Osteocyte (in vitro differentiated cells): ENCODE results near the gene RARB. TPM values are rescaled to one million over a fixed set of nuclear protein-coding genes. Genes with fewer than 3 reads are reported as not detected.

Experiments
- DNase-seq: peaks from one replicate; pipeline ENCODE4 v3.0.0; 2021; ENCODE audit warnings: mixed read lengths; ENCODE audit not compliant: unreplicated experiment; ENCODE audit errors: extremely low spot score
- H3K27ac Mint-ChIP-seq: one replicate; pipeline ENCODE4 v1.8.0; 2021; ENCODE audit warnings: mild to moderate bottlenecking, mixed read lengths; ENCODE audit not compliant: unreplicated experiment
- H3K27me3 Mint-ChIP-seq: one replicate; pipeline ENCODE4 v1.8.0; 2021; ENCODE audit warnings: mixed read lengths; ENCODE audit not compliant: unreplicated experiment
- H3K36me3 Mint-ChIP-seq: one replicate; pipeline ENCODE4 v1.8.0; 2021; ENCODE audit warnings: mixed read lengths; ENCODE audit not compliant: unreplicated experiment
- H3K4me1 Mint-ChIP-seq: one replicate; pipeline ENCODE4 v1.8.0; 2021; ENCODE audit warnings: mixed read lengths; ENCODE audit not compliant: unreplicated experiment
- H3K4me3 Mint-ChIP-seq: one replicate; pipeline ENCODE4 v1.8.0; 2021; ENCODE audit warnings: mild to moderate bottlenecking, moderate library complexity, mixed read lengths; ENCODE audit not compliant: unreplicated experiment
- H3K9me3 Mint-ChIP-seq: one replicate; pipeline ENCODE4 v1.8.0; 2021; ENCODE audit warnings: mixed read lengths; ENCODE audit not compliant: unreplicated experiment
- CTCF ChIP-seq: fragments of 200-600 bp; sonication (generic); IDR thresholded peaks from 2 replicates; pipeline ENCODE4 v1.5.0; 2021; ENCODE audit warnings: antibody characterized with exemption, mild to moderate bottlenecking, moderate library complexity
- total RNA-seq: library from RNA; stranded (reverse); gene quantifications from 2 replicates; pipeline ENCODE4 v1.2.1, GENCODE V29; 2021

Gene RARB
- total RNA-seq, 1 donor from 2014 or later, result 4.8 TPM

- Mint-ChIP-seq H3K4me1 (peaks cover 2% of the 10 kb centered on the region), H3K27ac (no peak overlapping the region), H3K4me3 (no peak overlapping the region), H3K9me3 (no peaks in the 10 kb centered on the region), H3K27me3 (no peaks in the 10 kb centered on the region), H3K36me3 (peaks cover 63% of the 10 kb centered on the region)
- no peak for DNase-seq
- TF ChIP-seq CTCF, result no peak
Measured at GRCh38 chr3:25610167-25610566, 182.1 kb downstream of the RARB start.

GRCh38 chr3:25610779-25611178, 182.7 kb downstream of the RARB start:
- no peak overlapping the region for H3K4me3 Mint-ChIP-seq
- H3K4me1 Mint-ChIP-seq, result no peaks in the 10 kb centered on the region
- H3K27ac Mint-ChIP-seq, result no peak overlapping the region
- H3K27me3 Mint-ChIP-seq, result no peaks in the 10 kb centered on the region
- TF ChIP-seq CTCF, result no peak
- peaks cover 62% of the 10 kb centered on the region for H3K36me3 Mint-ChIP-seq
- no peak for DNase-seq
- no peaks in the 10 kb centered on the region for H3K9me3 Mint-ChIP-seq

- Mint-ChIP-seq H3K4me1 (no peaks in the 10 kb centered on the region), H3K27ac (no peak overlapping the region), H3K4me3 (no peak overlapping the region), H3K36me3 (peaks cover 61% of the 10 kb centered on the region), H3K27me3 (no peaks in the 10 kb centered on the region), H3K9me3 (no peaks in the 10 kb centered on the region)
- TF ChIP-seq CTCF, result no peak
- DNase-seq, result no peak
Measured at GRCh38 chr3:25611193-25611592, 183.1 kb downstream of the RARB start.

- H3K4me1 Mint-ChIP-seq, result peaks cover 6% of the 10 kb centered on the region
- H3K4me3 Mint-ChIP-seq, result no peak overlapping the region
- peaks cover 59% of the 10 kb centered on the region for H3K36me3 Mint-ChIP-seq
- H3K9me3 Mint-ChIP-seq, result peaks cover 5% of the 10 kb centered on the region
- TF ChIP-seq CTCF, result no peak
- no peak for DNase-seq
- no peaks in the 10 kb centered on the region for H3K27me3 Mint-ChIP-seq
- H3K27ac Mint-ChIP-seq, result no peak overlapping the region
Measured at GRCh38 chr3:25618028-25618427, 190.0 kb downstream of the RARB start.

- no peak for DNase-seq
- H3K27me3 Mint-ChIP-seq, result no peaks in the 10 kb centered on the region
- no peak for TF ChIP-seq CTCF
- H3K4me1 Mint-ChIP-seq, result peaks cover 6% of the 10 kb centered on the region
- H3K36me3 Mint-ChIP-seq, result peaks cover 62% of the 10 kb centered on the region
- H3K27ac Mint-ChIP-seq, result no peak overlapping the region
- no peak overlapping the region for H3K4me3 Mint-ChIP-seq
- H3K9me3 Mint-ChIP-seq, result peaks cover 5% of the 10 kb centered on the region
Measured at GRCh38 chr3:25619382-25619781, 191.3 kb downstream of the RARB start.
